Fibroblast of lung (primary cell): ENCODE data around the gene MACROD1. TPM values are rescaled to one million over a fixed set of nuclear protein-coding genes. Genes with fewer than 3 reads are reported as not detected.
A peak's percentile ranks its signal among the peaks of the same experiment; 100 is the strongest.

Experiments
- DNase-seq, 2 donors: peaks; one replicate each; pipeline versions ENCODE4 v3.0.0 to v3.0.0-alpha.2; 2010; ENCODE audit warnings: low read depth in 2 of 2
- H2AFZ ChIP-seq: 2 replicates; pipeline ENCODE4 v1.5.1; 2012; ENCODE audit warnings: low read length, control low read depth, inconsistent platforms
- H3K27ac ChIP-seq: 2 replicates; pipeline ENCODE4 v1.5.1; 2011; ENCODE audit warnings: low read length, control low read depth; ENCODE audit not compliant: insufficient read depth
- H3K27me3 ChIP-seq: 2 replicates; pipeline ENCODE4 v1.5.1; 2011; ENCODE audit warnings: mild to moderate bottlenecking, low read length; ENCODE audit not compliant: control insufficient read depth, insufficient read depth
- H3K36me3 ChIP-seq: 2 replicates; pipeline ENCODE4 v1.5.1; 2011; ENCODE audit warnings: low read length; ENCODE audit not compliant: control insufficient read depth, insufficient read depth
- H3K4me1 ChIP-seq: 2 replicates; pipeline ENCODE4 v1.5.1; 2011; ENCODE audit warnings: low read length; ENCODE audit not compliant: control insufficient read depth, insufficient read depth; ENCODE audit errors: extremely low read depth
- H3K4me2 ChIP-seq: 2 replicates; pipeline ENCODE4 v1.5.1; 2011; ENCODE audit warnings: low read length, control low read depth; ENCODE audit not compliant: insufficient read depth; ENCODE audit errors: extremely low read depth
- H3K4me3 ChIP-seq, 4 experiments: fragments of 200-600 bp in 1 of 4; sonication (generic) in 1 of 4; replicated peaks in 1 of 4; 2 replicates each; pipeline ENCODE4 v1.5.1; 2011 to 2016; ENCODE audit warnings: low read length in 4 of 4, low read depth in 3 of 4, mild to moderate bottlenecking in 3 of 4, control low read depth in 2 of 4, inconsistent platforms in 1 of 4, mixed read lengths in 1 of 4; ENCODE audit not compliant: insufficient read depth in 1 of 4; ENCODE audit errors: control extremely low read depth in 1 of 4
- H3K79me2 ChIP-seq: 2 replicates; pipeline ENCODE4 v1.5.1; 2012; ENCODE audit warnings: mild to moderate bottlenecking, low read length, inconsistent platforms; ENCODE audit not compliant: control insufficient read depth, insufficient read depth
- H3K9ac ChIP-seq: 2 replicates; pipeline ENCODE4 v1.5.1; 2011; ENCODE audit warnings: mild to moderate bottlenecking, low read length, control low read depth; ENCODE audit not compliant: insufficient read depth
- H3K9me3 ChIP-seq: 2 replicates; pipeline ENCODE4 v1.5.1; 2012; ENCODE audit warnings: low read depth, low read length; ENCODE audit not compliant: control insufficient read depth, insufficient read depth
- H4K20me1 ChIP-seq: 2 replicates; pipeline ENCODE4 v1.5.1; 2011; ENCODE audit warnings: low read length; ENCODE audit not compliant: control insufficient read depth, insufficient read depth; ENCODE audit errors: extremely low read depth
- EZH2 ChIP-seq: IDR thresholded peaks from 2 replicates; pipeline ENCODE4 v1.5.1; 2012; ENCODE audit warnings: low read length, control low read depth, mild to moderate bottlenecking; ENCODE audit errors: missing control alignments
- polyA plus RNA-seq, 2 donors: library from polyadenylated mRNA; depleted of rRNA in 1 of 2; stranded (reverse) in 1 of 2; unstranded in 1 of 2; fragments of >200 nt; gene quantifications; 2 replicates each; pipeline ENCODE4 v1.2.1, GENCODE V29; 2011 to 2012; ENCODE audit warnings: missing spikeins in 1 of 2
- total RNA-seq: library from RNA; depleted of rRNA; stranded (reverse); fragments of >200 nt; gene quantifications from 2 replicates; pipeline ENCODE4 v1.2.1, GENCODE V29; 2014
- TF ChIP-seq, protein P1 (sequence below), 2 donors: IDR thresholded peaks in 1 of 2; conservative IDR thresholded peaks in 1 of 2; 1 replicate in 1 of 2; 2 replicates in 1 of 2; pipeline ENCODE4 v1.5.1; 2011 to 2012; ENCODE audit warnings: low read length in 2 of 2, control low read depth in 1 of 2, inconsistent platforms in 1 of 2, low read depth in 1 of 2, mild to moderate bottlenecking in 1 of 2

The MACROD1 gene
- total and polyA plus RNA-seq, 2 donors (not counting 1 experiment from before 2014, with no cell fraction given), result 8.8 to 24.8 TPM

GRCh38 chr11:64034411-64034811 lies 131.5 kb downstream of the MACROD1 start:
- no peak overlapping the region for H2AFZ ChIP-seq
- DNase-seq, result no peak
- TF ChIP-seq, protein P1, sequence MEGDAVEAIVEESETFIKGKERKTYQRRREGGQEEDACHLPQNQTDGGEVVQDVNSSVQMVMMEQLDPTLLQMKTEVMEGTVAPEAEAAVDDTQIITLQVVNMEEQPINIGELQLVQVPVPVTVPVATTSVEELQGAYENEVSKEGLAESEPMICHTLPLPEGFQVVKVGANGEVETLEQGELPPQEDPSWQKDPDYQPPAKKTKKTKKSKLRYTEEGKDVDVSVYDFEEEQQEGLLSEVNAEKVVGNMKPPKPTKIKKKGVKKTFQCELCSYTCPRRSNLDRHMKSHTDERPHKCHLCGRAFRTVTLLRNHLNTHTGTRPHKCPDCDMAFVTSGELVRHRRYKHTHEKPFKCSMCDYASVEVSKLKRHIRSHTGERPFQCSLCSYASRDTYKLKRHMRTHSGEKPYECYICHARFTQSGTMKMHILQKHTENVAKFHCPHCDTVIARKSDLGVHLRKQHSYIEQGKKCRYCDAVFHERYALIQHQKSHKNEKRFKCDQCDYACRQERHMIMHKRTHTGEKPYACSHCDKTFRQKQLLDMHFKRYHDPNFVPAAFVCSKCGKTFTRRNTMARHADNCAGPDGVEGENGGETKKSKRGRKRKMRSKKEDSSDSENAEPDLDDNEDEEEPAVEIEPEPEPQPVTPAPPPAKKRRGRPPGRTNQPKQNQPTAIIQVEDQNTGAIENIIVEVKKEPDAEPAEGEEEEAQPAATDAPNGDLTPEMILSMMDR (conservative IDR thresholded peaks at IDR 0.05 in 1 of 2, IDR thresholded peaks at IDR 0.05 in 1 of 2; ENCODE audit: low read depth in 1 of 2, low read length in 2 of 2), result no peak
- TF ChIP-seq EZH2, result no peak
- H4K20me1 ChIP-seq, result no peaks in the 10 kb centered on the region
- no peaks in the 10 kb centered on the region for H3K79me2 ChIP-seq
- H3K27me3 ChIP-seq, result peaks cover 15% of the 10 kb centered on the region
- no peak overlapping the region for H3K27ac ChIP-seq
- no peaks in the 10 kb centered on the region for H3K4me1 ChIP-seq
- H3K4me2 ChIP-seq, result no peak overlapping the region
- H3K9me3 ChIP-seq, result no peaks in the 10 kb centered on the region
- H3K9ac ChIP-seq, result no peak overlapping the region
- H3K4me3 ChIP-seq, result no peak overlapping the region
- no peaks in the 10 kb centered on the region for H3K36me3 ChIP-seq

DNA sequence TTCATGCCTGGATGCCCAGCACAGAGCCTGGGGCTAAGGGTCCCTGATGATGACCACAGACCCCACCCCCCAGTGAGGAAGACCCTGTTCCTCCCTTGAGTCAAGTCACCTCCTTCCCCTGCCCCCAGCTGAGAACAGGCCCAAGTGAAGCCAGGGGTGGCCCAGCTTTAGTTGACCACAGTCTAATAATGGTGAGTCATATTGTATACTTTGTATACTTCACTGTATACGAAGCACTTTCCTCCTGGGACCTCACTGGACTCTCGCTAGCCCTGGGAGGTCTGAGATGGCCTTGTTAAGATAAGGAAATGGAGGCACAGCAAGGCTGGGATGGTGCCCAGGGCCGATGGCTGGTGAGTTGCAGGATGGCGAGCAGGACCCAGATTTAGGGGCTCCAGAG lies 133.9 kb downstream of the MACROD1 start:
- no peak overlapping the region for H2AFZ ChIP-seq
- no peaks in the 10 kb centered on the region for H3K9me3 ChIP-seq
- H3K4me2 ChIP-seq, result no peak overlapping the region
- H3K27me3 ChIP-seq, result peaks cover 15% of the 10 kb centered on the region
- no peak overlapping the region for H3K4me3 ChIP-seq
- no peaks in the 10 kb centered on the region for H3K4me1 ChIP-seq
- no peak overlapping the region for H3K27ac ChIP-seq
- no peak for TF ChIP-seq EZH2
- TF ChIP-seq, protein P1 (conservative IDR thresholded peaks at IDR 0.05 in 1 of 2, IDR thresholded peaks at IDR 0.05 in 1 of 2; ENCODE audit: low read depth in 1 of 2, low read length in 2 of 2), result no peak
- H3K79me2 ChIP-seq, result no peaks in the 10 kb centered on the region
- H3K36me3 ChIP-seq, result no peaks in the 10 kb centered on the region
- no peaks in the 10 kb centered on the region for H4K20me1 ChIP-seq
- H3K9ac ChIP-seq, result no peak overlapping the region
- DNase-seq, result peak in 1 of 2 donors; percentile 5

DNA sequence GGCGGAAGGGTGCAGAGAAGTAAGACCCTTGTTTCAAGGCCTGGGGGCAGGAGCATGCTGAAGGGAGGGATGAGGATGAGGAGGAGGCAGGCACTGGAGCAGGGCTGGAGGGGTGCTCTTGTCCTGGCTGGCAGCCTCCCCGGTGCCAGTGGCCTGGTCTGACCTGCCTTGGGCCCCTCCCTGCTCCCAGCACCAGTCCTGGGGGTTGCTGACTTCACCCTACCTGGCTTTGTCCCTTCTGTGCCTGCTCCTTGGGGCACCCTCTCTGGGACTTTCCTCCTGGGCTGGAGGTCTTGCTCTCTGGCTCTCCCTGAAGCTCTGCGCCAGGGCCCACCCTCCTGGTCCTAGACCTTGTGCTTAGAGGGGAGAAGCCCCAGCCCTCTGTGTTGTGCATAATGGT lies 134.9 kb downstream of the MACROD1 start:
- Histone ChIP-seq H3K36me3 (no peaks in the 10 kb centered on the region), H3K27ac (no peak overlapping the region), H4K20me1 (no peaks in the 10 kb centered on the region), H3K9ac (no peak overlapping the region), H3K4me3 (no peak overlapping the region), H3K79me2 (no peaks in the 10 kb centered on the region), H3K4me1 (no peaks in the 10 kb centered on the region), H3K4me2 (no peak overlapping the region), H3K9me3 (no peaks in the 10 kb centered on the region), H3K27me3 (peaks cover 15% of the 10 kb centered on the region), H2AFZ (no peak overlapping the region)
- TF ChIP-seq, protein P1 (conservative IDR thresholded peaks at IDR 0.05 in 1 of 2, IDR thresholded peaks at IDR 0.05 in 1 of 2; ENCODE audit: low read depth in 1 of 2, low read length in 2 of 2), result no peak
- no peak for TF ChIP-seq EZH2
- no peak for DNase-seq
